HG02798 (cell line): Measurements from ENCODE around the gene NELL2.
"Not testable (repeated sequence)": the region's sequence is repeated elsewhere in the genome, so short reads cannot be mapped to it uniquely, and the experiment has no call there.

Experiments used
- ATAC-seq: cut with Tn5 transposase; IDR thresholded peaks from one replicate; pipeline ENCODE4 v1.9.1; 2021; ENCODE audit warnings: mild to moderate bottlenecking; ENCODE audit not compliant: unreplicated experiment, poor library complexity

The NELL2 gene

DNA sequence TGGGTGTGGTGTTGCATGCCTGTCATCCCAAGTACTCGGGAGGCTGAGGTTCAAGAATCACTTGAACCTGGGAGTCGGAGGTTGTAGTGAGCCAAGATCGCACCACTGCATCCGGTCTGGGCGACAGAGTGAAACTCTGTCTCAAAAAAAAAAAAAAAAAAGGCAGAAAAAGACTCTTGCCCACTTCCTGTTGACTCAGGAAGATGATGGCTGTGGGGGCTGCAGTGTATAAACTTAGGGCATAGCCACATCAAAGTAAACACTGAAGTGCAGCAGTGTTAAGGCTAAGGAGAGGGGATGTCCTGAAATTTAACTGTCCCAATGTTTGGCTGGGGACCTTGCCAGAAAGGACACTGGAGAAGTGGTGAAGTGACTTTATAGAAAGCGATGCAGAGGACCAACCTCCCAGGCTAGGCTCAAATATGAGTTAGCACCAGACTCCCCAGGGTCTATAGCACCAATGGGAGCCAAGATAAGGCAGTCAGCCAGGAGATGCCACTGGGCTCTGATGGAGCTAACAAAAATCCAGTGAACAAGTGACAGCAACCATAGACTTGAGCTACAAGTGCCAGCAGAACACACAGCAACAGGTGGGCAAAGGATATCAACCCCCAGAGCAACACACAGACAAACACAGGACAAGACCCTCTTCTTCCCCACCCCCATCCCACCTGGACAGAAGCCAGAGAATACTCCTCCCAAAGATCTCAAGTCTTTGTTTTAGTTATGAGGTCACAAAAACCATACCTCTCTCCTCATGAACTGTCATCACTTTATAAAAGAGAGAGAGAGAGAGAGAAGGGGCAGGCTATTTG is 28.0 kb downstream of the NELL2 start:
- ATAC-seq: peak; percentile 89

DNA sequence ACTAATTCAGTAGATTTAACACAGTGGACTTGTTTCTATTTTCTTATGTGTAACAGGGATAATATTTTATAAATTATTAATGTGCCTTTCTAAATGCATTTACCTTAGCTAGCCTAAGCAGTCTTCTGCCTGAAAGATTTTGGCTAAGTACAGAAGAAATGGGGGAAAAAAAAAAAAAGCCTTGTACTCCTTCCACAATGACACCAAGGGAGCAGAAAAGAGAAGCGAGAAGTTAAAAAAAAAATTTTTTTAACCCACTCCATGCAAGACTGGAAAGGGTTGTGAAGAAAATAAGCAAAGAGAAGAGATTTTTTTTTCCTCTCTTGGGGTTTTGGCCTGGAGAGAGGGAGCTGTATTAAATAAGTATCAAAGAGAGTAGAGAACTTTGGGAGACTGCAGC is 28.7 kb downstream of the NELL2 start:
- peak; percentile 19 for ATAC-seq

- ATAC-seq: no peak
Observed at GRCh38 chr12:44846826-44847225, 29.3 kb downstream of the NELL2 start.

DNA sequence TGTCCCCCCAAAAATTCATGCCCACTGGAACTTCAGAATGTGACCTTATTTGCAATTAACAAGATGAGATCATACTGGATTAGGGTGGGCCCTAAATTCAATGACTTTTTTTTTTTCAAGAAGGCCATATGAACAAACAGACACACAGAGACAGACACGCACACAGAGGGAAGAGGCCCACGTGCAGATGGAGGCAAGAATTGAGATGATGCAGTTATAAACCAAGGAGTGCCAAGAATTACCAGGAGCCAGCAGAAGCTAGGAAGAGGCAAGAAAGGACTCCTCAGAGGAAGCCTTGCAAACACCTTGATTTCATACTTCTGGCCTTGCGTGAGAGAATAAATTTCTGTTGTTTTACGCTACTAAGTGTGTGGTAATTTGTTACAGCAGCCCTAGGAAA is 33.4 kb downstream of the NELL2 start:
- ATAC-seq: no peak

DNA sequence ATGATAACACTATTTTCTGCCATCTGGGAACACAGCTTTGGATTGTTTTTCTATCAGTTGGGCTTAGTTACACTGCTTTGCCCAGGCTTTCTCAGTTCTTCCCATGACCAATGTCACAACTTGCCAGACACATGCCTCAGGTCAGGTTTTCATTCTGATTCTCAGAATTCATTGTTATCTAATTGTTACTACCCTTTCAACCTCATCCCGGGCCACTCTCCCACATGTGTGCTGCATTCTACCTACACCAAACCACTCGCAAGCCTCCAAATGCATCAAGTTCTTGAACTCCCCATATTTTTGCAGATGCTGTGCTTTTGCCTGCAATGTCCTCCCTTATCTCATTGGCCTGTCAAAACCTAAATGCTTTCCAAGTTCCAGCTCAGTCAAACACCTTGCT is 36.3 kb downstream of the NELL2 start:
- ATAC-seq: no peak

DNA sequence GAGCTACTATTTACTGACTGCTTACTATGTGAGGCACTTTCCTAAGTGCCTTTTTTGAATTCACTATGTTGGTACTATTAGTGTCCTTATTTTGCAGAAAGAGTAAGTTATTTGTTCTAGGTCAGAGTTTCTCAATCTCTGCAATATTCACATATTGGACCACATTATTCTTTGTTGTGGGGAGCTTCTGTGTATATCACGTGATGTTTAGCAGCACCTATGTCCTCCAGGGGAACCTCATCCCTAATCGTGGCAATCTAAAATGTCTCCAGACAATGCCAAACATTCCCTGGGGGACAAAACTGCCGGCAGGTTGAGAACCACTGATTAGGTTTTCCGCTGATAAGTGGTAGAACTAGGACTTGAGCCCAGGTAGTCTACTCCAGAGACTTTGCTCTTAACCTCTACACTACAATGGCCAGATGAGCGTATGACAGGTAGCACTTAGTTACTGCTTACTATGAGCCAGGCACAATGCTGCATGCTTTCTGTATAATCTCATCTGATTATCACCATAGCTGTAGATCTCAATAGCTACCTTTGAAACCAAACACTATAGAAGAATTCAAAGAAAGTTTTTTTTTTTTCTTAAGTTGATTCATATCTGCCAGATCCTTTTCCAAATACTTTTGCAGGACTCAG is 38.9 kb downstream of the NELL2 start:
- no peak for ATAC-seq

DNA sequence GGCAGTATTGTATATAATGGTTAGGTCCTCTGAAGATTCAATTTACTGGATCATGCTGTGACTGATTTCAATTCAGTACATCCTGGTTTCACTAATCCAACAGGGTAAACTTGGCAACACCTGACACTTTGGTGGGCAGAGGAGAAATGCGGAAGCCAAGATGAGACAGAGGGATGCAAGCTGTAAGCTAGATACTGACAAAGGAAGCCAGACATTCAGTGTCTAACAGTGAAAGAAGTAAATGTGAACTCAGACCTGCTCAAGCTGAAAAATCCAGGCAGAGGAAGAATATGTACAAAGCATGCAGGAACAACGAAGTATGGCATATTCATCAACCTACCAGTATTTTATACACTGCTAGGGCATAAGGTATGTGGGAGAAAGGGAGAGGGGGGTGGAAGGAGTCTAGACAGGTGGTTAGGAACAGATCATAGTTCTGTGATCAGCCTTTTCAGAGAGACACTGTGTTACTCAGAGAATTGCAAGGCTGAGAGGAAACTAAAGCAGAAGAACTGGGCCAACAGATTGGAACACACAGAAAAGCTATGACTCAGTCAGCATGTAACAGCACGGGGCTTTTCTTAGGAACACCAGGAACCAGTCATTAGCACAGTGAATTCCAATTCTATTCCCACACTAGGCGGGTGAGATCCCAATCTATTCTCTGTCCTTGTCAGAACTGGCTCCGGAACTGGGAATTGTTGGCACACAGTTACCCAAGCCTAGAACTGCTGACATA is 40.3 kb downstream of the NELL2 start:
- ATAC-seq: no peak

GRCh38 chr12:44834996-44835395 is 41.1 kb downstream of the NELL2 start:
- not testable (repeated sequence) for ATAC-seq

DNA sequence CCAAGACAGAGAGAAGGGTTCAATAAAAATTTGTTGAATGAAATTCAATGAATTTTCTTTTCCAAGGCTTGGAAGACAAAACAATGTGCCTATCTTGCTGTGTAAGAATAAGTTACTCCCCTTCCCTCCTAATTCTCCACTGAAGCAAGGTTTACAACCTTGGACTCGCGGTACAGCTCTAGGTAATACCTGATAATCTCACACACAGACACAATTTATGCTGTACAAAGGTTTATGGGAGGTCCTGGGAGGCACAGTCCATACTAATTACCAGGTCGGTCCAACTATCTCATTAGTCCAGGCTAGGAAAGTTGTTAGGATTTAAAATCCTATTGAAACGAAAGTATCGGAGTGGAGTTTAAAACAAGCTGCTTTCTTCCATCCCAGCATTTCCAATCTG is 42.6 kb downstream of the NELL2 start:
- no peak for ATAC-seq

DNA sequence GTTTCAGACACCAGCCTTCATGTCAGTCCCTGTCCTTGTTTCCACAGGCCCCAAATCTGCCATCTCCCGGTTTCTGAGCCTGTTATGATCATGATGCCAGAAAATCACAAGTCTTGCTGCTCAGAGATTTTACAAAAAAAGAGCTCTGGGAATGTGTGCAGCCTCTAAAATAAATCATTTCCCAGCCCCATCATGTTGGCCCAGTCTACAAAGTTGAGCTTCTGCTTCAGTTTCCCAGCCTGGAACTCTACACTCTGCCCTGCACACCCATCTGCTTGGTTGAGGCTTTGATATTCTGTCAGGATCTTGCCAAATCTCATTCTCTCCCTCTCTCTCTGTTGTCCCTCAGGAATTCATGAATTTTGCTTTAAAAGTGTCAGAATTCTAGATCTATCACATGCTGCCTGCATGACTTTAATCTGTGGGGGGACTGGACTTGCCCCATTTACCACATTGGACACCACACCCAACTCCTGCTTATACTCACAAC is 45.5 kb downstream of the NELL2 start:
- no peak for ATAC-seq

DNA sequence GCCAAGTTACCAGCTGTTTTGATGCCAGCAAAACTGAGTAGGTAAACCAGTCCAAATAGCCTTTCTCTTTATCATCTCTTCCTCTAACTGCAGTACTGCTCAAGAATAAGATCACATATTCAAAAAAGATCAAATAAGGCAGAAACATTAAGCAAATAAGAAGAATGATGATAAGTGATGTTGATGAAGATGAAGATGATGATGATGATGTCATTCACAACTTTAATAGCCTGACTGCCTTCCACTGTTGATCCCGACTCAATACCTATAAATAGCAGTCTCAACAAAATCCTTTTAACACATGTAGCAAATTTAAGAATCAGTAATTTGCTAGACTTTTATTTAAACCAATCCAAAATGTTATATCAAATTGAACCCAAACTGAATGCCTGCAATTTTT is 47.1 kb downstream of the NELL2 start:
- ATAC-seq: no peak

- ATAC-seq: no peak
Observed at GRCh38 chr12:44827832-44828438, 48.2 kb downstream of the NELL2 start.

GRCh38 chr12:44821702-44822101 is 54.4 kb downstream of the NELL2 start:
- ATAC-seq: not testable (repeated sequence)

GRCh38 chr12:44819884-44820283 is 56.2 kb downstream of the NELL2 start:
- no peak for ATAC-seq

- ATAC-seq: peak; percentile 64
Observed at GRCh38 chr12:44817687-44818086, 58.4 kb downstream of the NELL2 start.

DNA sequence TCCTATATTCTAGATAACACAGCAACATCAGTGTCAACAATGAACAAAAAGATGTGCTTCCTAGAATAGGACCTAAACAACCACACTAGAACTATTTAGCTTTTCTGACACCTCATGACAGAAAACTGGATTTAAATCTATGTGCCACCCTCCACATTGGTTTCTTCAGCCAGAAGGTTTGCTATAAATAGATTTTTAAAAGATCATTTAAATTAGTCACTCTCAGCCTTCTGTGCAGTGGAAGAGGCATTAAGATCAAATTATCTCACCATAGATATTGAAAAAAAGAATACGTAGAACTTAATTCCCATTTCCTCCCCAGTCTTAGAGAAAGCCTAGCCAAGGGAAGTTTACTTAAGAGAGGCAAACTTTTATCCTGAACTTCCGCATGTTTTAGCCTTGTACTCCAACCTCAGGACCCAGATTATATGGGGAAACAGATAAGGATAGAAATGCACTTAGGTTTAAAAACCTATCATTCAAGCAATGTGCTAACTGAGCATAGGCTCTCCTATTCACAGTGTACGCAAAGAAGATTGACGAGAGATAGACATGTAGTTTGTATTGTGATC is 59.6 kb downstream of the NELL2 start:
- ATAC-seq: no peak

DNA sequence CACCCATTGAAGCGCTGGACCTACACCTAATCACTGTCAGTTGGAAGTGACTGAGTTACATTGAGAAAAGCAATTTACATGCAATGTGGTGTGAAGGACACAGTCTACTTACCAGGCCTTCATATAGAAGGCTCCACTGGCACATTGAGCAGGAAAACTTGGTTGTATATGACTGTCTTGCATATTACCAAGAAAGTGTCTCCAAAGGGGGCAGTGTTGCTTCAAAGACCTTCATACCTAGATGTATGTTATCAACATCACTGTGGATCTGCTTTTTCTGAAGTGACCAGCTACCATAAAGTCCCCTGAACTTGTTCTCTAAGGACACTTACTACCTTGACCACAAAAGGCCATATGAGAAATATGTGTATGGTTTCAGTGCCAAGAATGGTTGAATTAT is 64.1 kb downstream of the NELL2 start:
- peak; percentile 63 for ATAC-seq

- ATAC-seq: no peak
Observed at GRCh38 chr12:44804068-44804467, 72.0 kb downstream of the NELL2 start.

DNA sequence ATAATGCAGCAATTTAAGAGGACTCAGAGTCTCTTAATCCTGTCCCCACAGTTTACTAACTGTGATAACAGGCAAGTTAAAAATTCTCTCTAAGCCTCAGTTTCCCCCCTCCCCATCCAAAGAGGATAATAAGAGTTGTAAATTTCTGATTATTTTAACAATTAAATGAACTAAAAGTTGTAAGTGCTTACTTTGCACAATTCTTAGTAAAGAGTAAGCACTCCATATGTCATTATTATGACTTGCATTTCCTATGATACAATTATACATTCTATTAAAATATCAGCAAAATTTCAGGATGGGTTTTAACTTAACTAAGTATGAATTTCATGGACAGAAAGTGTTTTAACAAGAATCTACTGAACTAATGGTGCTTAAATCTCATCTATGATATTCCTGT is 80.1 kb downstream of the NELL2 start:
- ATAC-seq: no peak

GRCh38 chr12:44788731-44789130 is 87.4 kb downstream of the NELL2 start:
- ATAC-seq: no peak
